Measurements from ENCODE around the gene ERICH4.

The ERICH4 gene

GRCh38 chr19:41427647-41428480 lies 15.1 kb upstream of the ERICH4 start:
- Histone ChIP-seq H2AFZ (ENCODE audit: low read length) (no peak overlapping the region), H3K4me2 (ENCODE audit: low read length) (no peak overlapping the region), H4K20me1 (ENCODE audit: insufficient read depth, low read length) (no peaks in the 10 kb centered on the region), H3K27ac (ENCODE audit: low read depth, low read length, poor library complexity, severe bottlenecking) (no peak overlapping the region), H3K9me3 (ENCODE audit: low read length) (no peaks in the 10 kb centered on the region), H3K9me2 (ENCODE audit: low read depth, low read length) (no peaks in the 10 kb centered on the region), H3K79me2 (ENCODE audit: insufficient read depth, low read length) (no peaks in the 10 kb centered on the region), H3F3A (ENCODE audit: insufficient read depth, low read length) (no peaks in the 10 kb centered on the region; the same call in 1 of the 2 replicates), H3K9ac (ENCODE audit: low read length) (no peak overlapping the region), H3K4me1 (ENCODE audit: insufficient read depth, low read length, severe bottlenecking) (no peaks in the 10 kb centered on the region), H3K4me3 (ENCODE audit: low read depth, low read length, poor library complexity, severe bottlenecking) (no peak overlapping the region), H3K36me3 (ENCODE audit: insufficient read depth, low read length) (peaks cover 56% of the 10 kb centered on the region), H3K27me3 (ENCODE audit: insufficient read depth, low read length) (no peaks in the 10 kb centered on the region)
- TF ChIP-seq CTCF (IDR thresholded peaks at IDR 0.05; ENCODE audit: low read length) = no peak
- TF ChIP-seq EZH2 (IDR thresholded peaks at IDR 0.05; ENCODE audit: borderline replicate concordance, low read length) = no peak

GRCh38 chr19:41428481-41428859 lies 14.5 kb upstream of the ERICH4 start:
- Histone ChIP-seq H3F3A (ENCODE audit: insufficient read depth, low read length) (no peaks in the 10 kb centered on the region; the same call in 1 of the 2 replicates), H3K4me2 (ENCODE audit: low read length) (no peak overlapping the region), H4K20me1 (ENCODE audit: insufficient read depth, low read length) (no peaks in the 10 kb centered on the region), H3K9me3 (ENCODE audit: low read length) (no peaks in the 10 kb centered on the region), H3K27ac (ENCODE audit: low read depth, low read length, poor library complexity, severe bottlenecking) (no peak overlapping the region), H3K27me3 (ENCODE audit: insufficient read depth, low read length) (no peaks in the 10 kb centered on the region), H3K4me3 (ENCODE audit: low read depth, low read length, poor library complexity, severe bottlenecking) (no peak overlapping the region), H3K9ac (ENCODE audit: low read length) (no peak overlapping the region), H3K79me2 (ENCODE audit: insufficient read depth, low read length) (no peaks in the 10 kb centered on the region), H3K4me1 (ENCODE audit: insufficient read depth, low read length, severe bottlenecking) (no peaks in the 10 kb centered on the region), H3K9me2 (ENCODE audit: low read depth, low read length) (no peaks in the 10 kb centered on the region), H3K36me3 (ENCODE audit: insufficient read depth, low read length) (peaks cover 58% of the 10 kb centered on the region), H2AFZ (ENCODE audit: low read length) (no peak overlapping the region)
- TF ChIP-seq EZH2 (IDR thresholded peaks at IDR 0.05; ENCODE audit: borderline replicate concordance, low read length) = no peak
- TF ChIP-seq CTCF (IDR thresholded peaks at IDR 0.05; ENCODE audit: low read length) = no peak

- Histone ChIP-seq H3K4me3 (ENCODE audit: low read depth, low read length, poor library complexity, severe bottlenecking) (no peak overlapping the region), H3K4me1 (ENCODE audit: insufficient read depth, low read length, severe bottlenecking) (no peaks in the 10 kb centered on the region), H3K27me3 (ENCODE audit: insufficient read depth, low read length) (no peaks in the 10 kb centered on the region), H4K20me1 (ENCODE audit: insufficient read depth, low read length) (no peaks in the 10 kb centered on the region), H3K79me2 (ENCODE audit: insufficient read depth, low read length) (no peaks in the 10 kb centered on the region), H3K9me3 (ENCODE audit: low read length) (no peaks in the 10 kb centered on the region), H3K9ac (ENCODE audit: low read length) (no peak overlapping the region), H3K27ac (ENCODE audit: low read depth, low read length, poor library complexity, severe bottlenecking) (no peak overlapping the region), H2AFZ (ENCODE audit: low read length) (no peak overlapping the region), H3K9me2 (ENCODE audit: low read depth, low read length) (no peaks in the 10 kb centered on the region), H3K4me2 (ENCODE audit: low read length) (no peak overlapping the region), H3F3A (ENCODE audit: insufficient read depth, low read length) (no peaks in the 10 kb centered on the region; the same call in 1 of the 2 replicates), H3K36me3 (ENCODE audit: insufficient read depth, low read length) (peaks cover 41% of the 10 kb centered on the region)
- TF ChIP-seq CTCF (IDR thresholded peaks at IDR 0.05; ENCODE audit: low read length) = no peak
- TF ChIP-seq EZH2 (IDR thresholded peaks at IDR 0.05; ENCODE audit: borderline replicate concordance, low read length) = no peak
Measured at GRCh38 chr19:41430922-41431321, 12.0 kb upstream of the ERICH4 start.
